PC-3 (cell line): ENCODE measurements around the gene TMEM229B. TPM values are rescaled to one million over a fixed set of nuclear protein-coding genes. Genes with fewer than 3 reads are reported as not detected.

Source experiments
- ATAC-seq: fragments of 200-7000 bp; cut with Tn5 transposase; 2 replicates; pipeline ENCODE4 v1.9.1; 2020; ENCODE audit warnings: mild to moderate bottlenecking, moderate library complexity
- BruUV-seq: library from RNA; stranded (reverse); fragments of 400-500 nt; replicated peaks from 2 replicates; lab custom pipeline; 2021; lab: Mats Ljungman, UMichigan
- CTCF ChIA-PET: fragments of 300-600 bp; sonication (Branson Sonifier 250); formaldehyde crosslinking; loops from one replicate; lab custom pipeline; 2022; ENCODE audit warnings: antibody characterized with exemption; lab: Charles Lee
- POLR2A ChIA-PET: fragments of 300-600 bp; sonication (Branson Sonifier 250); formaldehyde crosslinking; loops from one replicate; lab custom pipeline; 2022; ENCODE audit warnings: antibody characterized with exemption; ENCODE audit not compliant: unreplicated experiment; lab: Charles Lee
- DNase-seq: peaks from one replicate; pipeline ENCODE4 v3.0.0-alpha.2; 2015
- H2AFZ ChIP-seq: fragments of 300-600 bp; sonication (generic); 2 replicates; pipeline ENCODE4 v1.6.0; 2016; ENCODE audit warnings: antibody characterized with exemption, low read length
- H3F3A ChIP-seq: fragments of 300-600 bp; sonication (generic); one replicate; pipeline ENCODE4 v1.6.0; 2017; ENCODE audit warnings: antibody characterized with exemption, low read length, control low read depth, mild to moderate bottlenecking; ENCODE audit not compliant: unreplicated experiment
- H3K27ac ChIP-seq: fragments of 300-600 bp; sonication (generic); 2 replicates; pipeline ENCODE4 v1.5.1; 2016; ENCODE audit warnings: mild to moderate bottlenecking, low read length
- H3K27me3 ChIP-seq: fragments of 300-600 bp; sonication (generic); 2 replicates; pipeline ENCODE4 v1.6.1; 2016; ENCODE audit warnings: low read length, mixed read lengths
- H3K36me3 ChIP-seq: fragments of 300-600 bp; sonication (generic); 2 replicates; pipeline ENCODE4 v1.6.1; 2016; ENCODE audit warnings: low read depth, mixed run types, low read length, mixed read lengths
- H3K4me1 ChIP-seq: fragments of 300-600 bp; sonication (generic); 2 replicates; pipeline ENCODE4 v1.5.1; 2016; ENCODE audit warnings: low read length; ENCODE audit not compliant: insufficient read depth
- H3K4me2 ChIP-seq: fragments of 300-600 bp; sonication (generic); 2 replicates; pipeline ENCODE4 v1.6.0; 2016; ENCODE audit warnings: low read length
- H3K4me3 ChIP-seq: fragments of 300-600 bp; sonication (generic); 2 replicates; pipeline ENCODE4 v1.5.1; 2016; ENCODE audit warnings: mild to moderate bottlenecking, low read length, mixed read lengths
- H3K79me2 ChIP-seq: fragments of 300-600 bp; sonication (generic); 2 replicates; pipeline ENCODE4 v1.6.1; 2017; ENCODE audit warnings: low read length, mixed read lengths
- H3K9ac ChIP-seq: fragments of 300-600 bp; sonication (generic); 2 replicates; pipeline ENCODE4 v1.6.0; 2016; ENCODE audit warnings: mild to moderate bottlenecking, low read length
- H3K9me2 ChIP-seq: fragments of 300-600 bp; sonication (generic); replicated peaks from 2 replicates; pipeline ENCODE4 v1.6.1; 2016; ENCODE audit warnings: mixed run types, low read length, mixed read lengths
- H3K9me3 ChIP-seq: fragments of 300-600 bp; sonication (generic); 2 replicates; pipeline ENCODE4 v1.6.1; 2016; ENCODE audit warnings: low read length, mixed read lengths
- H4K20me1 ChIP-seq: fragments of 300-600 bp; sonication (generic); 2 replicates; pipeline ENCODE4 v1.6.1; 2016; ENCODE audit warnings: low read length, mixed read lengths
- CTCF ChIP-seq: fragments of 300-600 bp; sonication (generic); conservative IDR thresholded peaks from 2 replicates; pipeline ENCODE4 v1.5.1; 2017; ENCODE audit warnings: antibody characterized with exemption, low read depth, mild to moderate bottlenecking, low read length
- EZH2 ChIP-seq: fragments of 300-600 bp; sonication (generic); IDR thresholded peaks from one replicate; pipeline ENCODE4 v1.6.1; 2017; ENCODE audit warnings: antibody characterized with exemption, mild to moderate bottlenecking, low read length; ENCODE audit not compliant: unreplicated experiment
- EZH2phosphoT487 ChIP-seq: fragments of 300-600 bp; sonication (generic); IDR thresholded peaks from 2 replicates; pipeline ENCODE4 v1.6.1; 2018; ENCODE audit warnings: mild to moderate bottlenecking, antibody characterized with exemption, low read length, borderline replicate concordance
- intact Hi-C: fragments of 100-400 bp; cut with micrococcal nuclease; formaldehyde crosslinking; loops from 2 replicates; pipeline ENCODE4 v1.9.0; 2023
- total RNA-seq: library from RNA; depleted of rRNA; stranded (reverse); fragments of >200 nt; gene quantifications from 2 replicates; pipeline ENCODE4 v1.2.3, GENCODE V29; 2014

TMEM229B gene
- total RNA-seq, 1 experiment from 2014 or later, result not detected

DNA sequence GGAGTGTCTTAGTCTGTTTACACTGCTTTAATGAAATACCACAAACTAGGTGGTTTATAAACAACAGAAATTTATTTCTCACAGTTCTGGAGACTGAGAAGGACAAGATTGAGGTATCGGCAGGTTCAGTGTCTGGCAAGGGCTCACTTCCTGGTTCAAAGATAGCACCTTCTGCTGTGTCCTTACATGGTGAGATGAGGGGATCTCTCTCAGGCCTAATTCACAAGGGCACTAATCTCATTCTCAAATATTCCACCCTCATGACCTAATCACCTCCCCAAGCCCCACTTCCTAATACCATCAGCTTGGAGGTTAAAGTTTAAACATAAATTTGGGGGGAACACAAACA, 41.5 kb downstream of the TMEM229B start:
- H3K79me2 ChIP-seq, result no peaks in the 10 kb centered on the region
- no TSS peak for BruUV-seq
- H3K9me3 ChIP-seq, result no peaks in the 10 kb centered on the region
- intact Hi-C loops, result no loop called here
- TF ChIP-seq CTCF, result no peak
- no peak for TF ChIP-seq EZH2phosphoT487
- no peak for TF ChIP-seq EZH2
- DNase-seq (no peak), ATAC-seq (no peak)
- H3K9me2 ChIP-seq, result no peaks in the 10 kb centered on the region
- ChIA-PET POLR2A (no interaction called here), CTCF (no interaction called here)
- H4K20me1 ChIP-seq, result no peaks in the 10 kb centered on the region
- H3K4me1 ChIP-seq, result no peaks in the 10 kb centered on the region
- H3K36me3 ChIP-seq, result no peaks in the 10 kb centered on the region
- H3K27ac ChIP-seq, result no peak overlapping the region
- H3K9ac ChIP-seq, result no peak overlapping the region
- no peak overlapping the region for H2AFZ ChIP-seq
- H3K4me3 ChIP-seq, result no peak overlapping the region
- no peaks in the 10 kb centered on the region for H3F3A ChIP-seq
- H3K4me2 ChIP-seq, result no peak overlapping the region
- no peaks in the 10 kb centered on the region for H3K27me3 ChIP-seq

GRCh38 chr14:67446371-67447032, 42.0 kb downstream of the TMEM229B start:
- no peak for TF ChIP-seq CTCF
- no peak for TF ChIP-seq EZH2phosphoT487
- TF ChIP-seq EZH2, result no peak
- Histone ChIP-seq H3K9me3 (no peaks in the 10 kb centered on the region), H3K27ac (no peak overlapping the region), H3K36me3 (no peaks in the 10 kb centered on the region), H3K9ac (no peak overlapping the region), H3K4me1 (no peaks in the 10 kb centered on the region), H3K4me2 (no peak overlapping the region), H3K9me2 (no peaks in the 10 kb centered on the region), H2AFZ (no peak overlapping the region), H3F3A (no peaks in the 10 kb centered on the region), H3K27me3 (no peaks in the 10 kb centered on the region), H3K4me3 (no peak overlapping the region), H4K20me1 (no peaks in the 10 kb centered on the region), H3K79me2 (no peaks in the 10 kb centered on the region)
- DNase-seq (no peak), ATAC-seq (no peak)
- intact Hi-C loops, result no loop called here
- POLR2A ChIA-PET, result no interaction called here
- CTCF ChIA-PET, result no interaction called here
- BruUV-seq, result no TSS peak

DNA sequence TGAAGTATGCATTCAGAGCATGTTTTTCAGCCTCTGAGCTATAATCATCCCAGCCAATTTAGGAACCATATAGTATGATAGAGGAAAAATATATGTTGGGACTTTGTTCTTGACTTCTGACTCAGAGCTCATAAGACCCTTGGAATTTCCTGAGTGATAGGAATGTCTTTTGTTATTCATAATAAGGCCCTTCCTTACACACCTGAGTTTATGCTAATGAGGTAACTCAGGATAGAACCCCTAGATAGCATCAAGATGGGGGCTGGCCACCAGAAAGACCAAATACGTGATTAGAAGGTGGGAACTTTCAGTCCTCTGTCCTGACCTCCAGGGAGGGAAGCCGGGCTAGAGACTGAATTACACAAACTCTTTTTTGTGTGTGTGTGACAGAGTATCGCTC, 44.1 kb downstream of the TMEM229B start:
- H4K20me1 ChIP-seq, result no peaks in the 10 kb centered on the region
- POLR2A ChIA-PET, result no interaction called here
- no TSS peak for BruUV-seq
- no peak overlapping the region for H2AFZ ChIP-seq
- TF ChIP-seq EZH2, result no peak
- TF ChIP-seq EZH2phosphoT487, result no peak
- TF ChIP-seq CTCF, result no peak
- DNase-seq, result peak; percentile 29
- H3K27ac ChIP-seq, result no peak overlapping the region
- H3K27me3 ChIP-seq, result no peaks in the 10 kb centered on the region
- no peak overlapping the region for H3K4me3 ChIP-seq
- no peaks in the 10 kb centered on the region for H3K9me3 ChIP-seq
- no peak overlapping the region for H3K4me2 ChIP-seq
- H3K79me2 ChIP-seq, result no peaks in the 10 kb centered on the region
- no peaks in the 10 kb centered on the region for H3K36me3 ChIP-seq
- peaks cover 4% of the 10 kb centered on the region; the same call in 1 of the 2 replicates for H3K4me1 ChIP-seq
- no peak for ATAC-seq
- CTCF ChIA-PET, result no interaction called here
- intact Hi-C loops, result loop anchor here (2.0 kb wide), 1 partner anchor 14 kb away; no protein-coding TSS in a partner anchor
- no peaks in the 10 kb centered on the region for H3K9me2 ChIP-seq
- no peaks in the 10 kb centered on the region for H3F3A ChIP-seq
- H3K9ac ChIP-seq, result no peak overlapping the region
